Panc1 (cell line): Measurements from ENCODE around the gene DNAJC12. TPM values are rescaled to one million over a fixed set of nuclear protein-coding genes. Genes with fewer than 3 reads are reported as not detected.
"Not testable (repeated sequence)": the region's sequence is repeated elsewhere in the genome, so short reads cannot be mapped to it uniquely, and the experiment has no call there.

Source experiments
- ATAC-seq: fragments of 200-7000 bp; cut with Tn5 transposase; 2 replicates; pipeline ENCODE4 v1.9.1; 2020; ENCODE audit warnings: mild to moderate bottlenecking, moderate library complexity
- BruUV-seq: library from RNA; stranded (reverse); fragments of 400-500 nt; replicated peaks from 2 replicates; lab custom pipeline; 2021; lab: Mats Ljungman, UMichigan
- CTCF ChIA-PET: fragments of 300-600 bp; sonication (Branson Sonifier 250); formaldehyde crosslinking; loops from one replicate; lab custom pipeline; 2022; ENCODE audit warnings: antibody characterized with exemption; lab: Charles Lee
- POLR2A ChIA-PET: fragments of 300-600 bp; sonication (Branson Sonifier 250); formaldehyde crosslinking; loops from one replicate; lab custom pipeline; 2022; ENCODE audit warnings: antibody characterized with exemption; lab: Charles Lee
- DNase-seq: peaks from one replicate; pipeline ENCODE4 v3.0.0-alpha.2; 2010; ENCODE audit warnings: low read depth, low spot score
- H3K27ac ChIP-seq: 2 replicates; pipeline ENCODE4 v1.5.1; 2011; ENCODE audit warnings: mild to moderate bottlenecking, low read length, inconsistent platforms
- H3K27me3 ChIP-seq: fragments of 200-500 bp; sonication (Bioruptor generic); 2 replicates; pipeline ENCODE4 v1.6.0; 2014; ENCODE audit warnings: low read length, inconsistent platforms; ENCODE audit not compliant: control insufficient read depth, insufficient read depth
- H3K36me3 ChIP-seq: fragments of 200-500 bp; sonication (Bioruptor generic); 2 replicates; pipeline ENCODE4 v1.5.1; 2014; ENCODE audit warnings: inconsistent platforms, mild to moderate bottlenecking, low read length, moderate library complexity; ENCODE audit not compliant: control insufficient read depth, insufficient read depth
- H3K4me1 ChIP-seq: 2 replicates; pipeline ENCODE4 v1.5.1; 2011; ENCODE audit warnings: inconsistent platforms, mild to moderate bottlenecking, low read length, moderate library complexity; ENCODE audit not compliant: control insufficient read depth, insufficient read depth
- H3K4me3 ChIP-seq, 2 experiments: 2 replicates each; pipeline ENCODE4 v1.5.1; 2011 to 2012; ENCODE audit warnings: low read depth in 2 of 2, low read length in 2 of 2, mild to moderate bottlenecking in 2 of 2, inconsistent platforms in 1 of 2, moderate library complexity in 1 of 2
- H3K9me3 ChIP-seq: fragments of 200-500 bp; sonication (Bioruptor generic); 2 replicates; pipeline ENCODE4 v1.5.1; 2014; ENCODE audit warnings: low read depth, mild to moderate bottlenecking, inconsistent platforms, low read length, moderate library complexity; ENCODE audit not compliant: control insufficient read depth, insufficient read depth
- CTCF ChIP-seq: fragments of 450-650 bp; IDR thresholded peaks from 2 replicates; pipeline ENCODE4 v1.5.1; 2017; ENCODE audit warnings: mild to moderate bottlenecking
- POLR2AphosphoS5 ChIP-seq: IDR thresholded peaks from 2 replicates; pipeline ENCODE4 v1.6.1; 2012; ENCODE audit warnings: mild to moderate bottlenecking, low read depth, low read length, moderate library complexity
- REST ChIP-seq, 2 experiments: IDR thresholded peaks; 2 replicates each; pipeline ENCODE4 v1.6.1; 2011 to 2012; ENCODE audit warnings: low read depth in 2 of 2, control low read depth in 1 of 2, low read length in 1 of 2, mild to moderate bottlenecking in 1 of 2, moderate library complexity in 1 of 2; ENCODE audit not compliant: insufficient read depth in 1 of 2
- SIN3A ChIP-seq: IDR thresholded peaks from 2 replicates; pipeline ENCODE4 v1.6.1; 2012; ENCODE audit warnings: low read depth, mild to moderate bottlenecking, low read length, moderate library complexity, borderline replicate concordance; ENCODE audit not compliant: insufficient read depth
- TCF7L2 ChIP-seq: IDR thresholded peaks from 2 replicates; pipeline ENCODE4 v1.6.1; 2011; ENCODE audit warnings: mild to moderate bottlenecking, low read depth, low read length, inconsistent platforms
- in situ Hi-C: cut with HindIII; loops from 2 replicates; pipeline ENCODE4 v1.10.0; 2016; ENCODE audit warnings: low sequenced_read_pairs, low pct_unique_long_range_greater_than_20kb
- intact Hi-C: fragments of 100-400 bp; cut with micrococcal nuclease; formaldehyde crosslinking; loops from one replicate; pipeline ENCODE4 v1.10.0; 2022; ENCODE audit not compliant: unreplicated experiment
- total RNA-seq: library from RNA; stranded (reverse); gene quantifications from one replicate; pipeline ENCODE4 v1.2.1, GENCODE V29; 2021; ENCODE audit not compliant: unreplicated experiment

Gene DNAJC12
- total RNA-seq, 1 experiment from 2014 or later = 0.44 TPM

- BruUV-seq = no TSS peak
- Histone ChIP-seq H3K27me3 (peaks cover 2% of the 10 kb centered on the region; the same call in 1 of the 2 replicates), H3K9me3 (no peaks in the 10 kb centered on the region), H3K4me3 (peak overlapping the region; percentile 61 to 98), H3K27ac (peak overlapping the region; percentile 77), H3K36me3 (no peaks in the 10 kb centered on the region), H3K4me1 (peaks cover 9% of the 10 kb centered on the region)
- ATAC-seq (peak; percentile 93), DNase-seq (peak; percentile 94)
- CTCF ChIA-PET = interaction anchor here (1.1 kb wide), 1 partner anchor 67 kb away, joined by 5 read pairs; no protein-coding TSS in a partner anchor
- no peak for TF ChIP-seq CTCF
- TF ChIP-seq SIN3A = 0 out of 2 replicates have a peak, but pooled peaks have one; percentile 44
- TF ChIP-seq POLR2AphosphoS5 = peak; percentile 51; the same call in 1 of the 2 replicates
- TF ChIP-seq TCF7L2 = no peak; the same call in 1 of the 2 replicates
- TF ChIP-seq REST (IDR thresholded peaks at IDR 0.05; ENCODE audit: insufficient read depth in 1 of 2, low read depth in 2 of 2, low read length in 1 of 2) = 0 out of 4 replicates have a peak, but pooled peaks of 1 of the 2 experiments have one; percentile 65
- POLR2A ChIA-PET = interaction anchor here (0.6 to 1.4 kb wide), 3 partner anchors 9 to 429 kb away, joined by 3 to 4 read pairs (median 4); no protein-coding TSS in a partner anchor
- in situ Hi-C loops = no loop called here
- intact Hi-C loops = no loop called here
Measured at GRCh38 chr10:67764012-67764822, 73.8 kb downstream of the DNAJC12 start.

DNA sequence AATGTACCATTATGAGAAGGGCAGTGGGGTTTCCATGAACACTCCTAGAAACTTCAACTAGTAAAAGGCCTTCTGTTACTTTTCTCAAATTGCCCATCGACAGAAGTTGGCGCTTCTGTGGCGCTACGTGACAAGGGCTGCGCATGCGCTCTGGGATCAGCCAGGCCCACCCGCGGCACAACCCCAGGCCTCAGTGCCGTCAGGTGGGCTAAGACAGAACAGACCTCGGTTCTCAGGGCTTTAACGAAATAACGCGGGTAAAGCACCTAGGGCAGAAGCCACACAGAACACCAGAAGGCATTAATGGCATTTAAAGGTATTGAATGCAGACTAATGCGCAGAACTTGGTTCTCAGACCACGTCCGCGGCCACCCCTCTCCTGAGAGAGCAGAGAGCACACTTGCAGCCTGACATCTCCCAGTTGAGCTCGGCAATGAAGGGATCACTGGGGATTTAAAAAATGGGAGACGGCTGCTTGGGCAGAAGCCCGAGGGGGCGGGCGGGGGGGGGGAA lies 74.4 kb downstream of the DNAJC12 start:
- Histone ChIP-seq H3K27me3 (peaks cover 5% of the 10 kb centered on the region; the same call in 1 of the 2 replicates), H3K27ac (peak overlapping the region; percentile 77), H3K9me3 (no peaks in the 10 kb centered on the region), H3K36me3 (no peaks in the 10 kb centered on the region), H3K4me3 (peak overlapping the region; percentile 61 to 98), H3K4me1 (peaks cover 9% of the 10 kb centered on the region)
- intact Hi-C loops (no loop called here), in situ Hi-C loops (no loop called here)
- POLR2A ChIA-PET = interaction anchor here (1.4 kb wide), 1 partner anchor 9 kb away, joined by 4 read pairs; no protein-coding TSS in a partner anchor
- ATAC-seq (peak; percentile 65), DNase-seq (peak; percentile 66)
- CTCF ChIA-PET = interaction anchor here (0.7 kb wide), 1 partner anchor 98 kb away, joined by 3 read pairs; no protein-coding TSS in a partner anchor
- no TSS peak for BruUV-seq
- TF ChIP-seq POLR2AphosphoS5 = 0 out of 2 replicates have a peak, but pooled peaks have one; percentile 28
- no peak for TF ChIP-seq REST (IDR thresholded peaks at IDR 0.05; ENCODE audit: insufficient read depth in 1 of 2, low read depth in 2 of 2, low read length in 1 of 2)
- TF ChIP-seq CTCF = no peak
- TF ChIP-seq TCF7L2 = no peak

- in situ Hi-C loops, POLR2A ChIA-PET, H3K27ac ChIP-seq, H3K4me3 ChIP-seq, H3K4me1 ChIP-seq, BruUV-seq, ATAC-seq, H3K9me3 ChIP-seq, H3K36me3 ChIP-seq, H3K27me3 ChIP-seq, DNase-seq, intact Hi-C loops: not testable (repeated sequence)
- CTCF ChIA-PET = interaction anchor here (0.5 kb wide), 1 partner anchor 586 kb away, joined by 5 read pairs; no protein-coding TSS in a partner anchor
Measured at GRCh38 chr10:67762567-67762966, 75.4 kb downstream of the DNAJC12 start.
